H1 (cell line): ENCODE measurements around the gene ABHD16A. TPM values are rescaled to one million over a fixed set of nuclear protein-coding genes. Genes with fewer than 3 reads are reported as not detected.

Experiments
- CTCF ChIA-PET: fragments of 300-600 bp; sonication (Branson Sonifier 250); formaldehyde crosslinking; loops from one replicate; lab custom pipeline; 2021; ENCODE audit not compliant: partially characterized antibody; lab: Charles Lee
- POLR2A ChIA-PET: fragments of 300-600 bp; sonication (Branson Sonifier 250); formaldehyde crosslinking; loops from one replicate; lab custom pipeline; 2021; ENCODE audit warnings: inconsistent platforms; ENCODE audit not compliant: partially characterized antibody; lab: Charles Lee
- DNase-seq, 2 experiments: peaks; one replicate each; pipeline versions ENCODE4 v3.0.0 to v3.0.0-alpha.2; 2010 to 2022; ENCODE audit warnings: low spot score in 2 of 2, low read depth in 1 of 2, mixed read lengths in 1 of 2
- FAIRE-seq: peaks from 2 replicates; lab custom pipeline; 2011; peaks lifted over from hg19 to GRCh38; lab: Jason Lieb, UNC
- H2AFZ ChIP-seq: 2 replicates; pipeline ENCODE4 v1.8.1; 2012; ENCODE audit warnings: low read length, inconsistent platforms
- H2AK5ac ChIP-seq: 2 replicates; pipeline ENCODE4 v1.6.1; 2013; ENCODE audit warnings: low read depth, low read length
- H2BK120ac ChIP-seq: replicated peaks from 2 replicates; pipeline ENCODE3; 2013; ENCODE audit warnings: low read depth, low read length, inconsistent platforms
- H2BK12ac ChIP-seq: 2 replicates; pipeline ENCODE4 v1.6.1; 2013; ENCODE audit warnings: low read depth, low read length
- H2BK15ac ChIP-seq: 2 replicates; pipeline ENCODE4 v1.6.1; 2013; ENCODE audit warnings: low read length
- H2BK20ac ChIP-seq: 2 replicates; pipeline ENCODE4 v1.6.1; 2013; ENCODE audit warnings: low read length
- H2BK5ac ChIP-seq: 2 replicates; pipeline ENCODE4 v1.6.1; 2013; ENCODE audit warnings: low read depth, low read length
- H3K14ac ChIP-seq: 2 replicates; pipeline ENCODE4 v1.6.1; 2013; ENCODE audit warnings: inconsistent platforms; ENCODE audit not compliant: insufficient read length
- H3K18ac ChIP-seq: 2 replicates; pipeline ENCODE4 v1.6.1; 2013; ENCODE audit warnings: low read length; ENCODE audit errors: extremely low read depth
- H3K23ac ChIP-seq: 2 replicates; pipeline ENCODE4 v1.6.1; 2013; ENCODE audit warnings: inconsistent platforms; ENCODE audit not compliant: insufficient read length
- H3K23me2 ChIP-seq: 2 replicates; pipeline ENCODE4 v1.6.1; 2013; ENCODE audit warnings: low read depth, low read length
- H3K27ac ChIP-seq: 2 replicates; pipeline ENCODE4 v1.6.1; 2011; ENCODE audit warnings: low read depth, low read length, inconsistent platforms
- H3K27me3 ChIP-seq, 4 experiments: replicated peaks in 1 of 4; 1 replicate in 1 of 4; 2 replicates in 3 of 4; pipeline versions ENCODE4 v1.6.1 to v1.8.1; 2011 to 2013; ENCODE audit warnings: low read length in 3 of 4, mild to moderate bottlenecking in 3 of 4, inconsistent platforms in 2 of 4, mixed read lengths in 2 of 4, moderate library complexity in 1 of 4; ENCODE audit not compliant: control insufficient read depth in 3 of 4, insufficient read depth in 3 of 4; ENCODE audit errors: extremely low read depth in 1 of 4
- H3K36me3 ChIP-seq, 4 experiments: 2 replicates each; pipeline versions ENCODE4 v1.6.1 to v1.8.1; 2011 to 2013; ENCODE audit warnings: mild to moderate bottlenecking in 4 of 4, low read length in 3 of 4, moderate library complexity in 2 of 4, control low read depth in 1 of 4, inconsistent platforms in 1 of 4; ENCODE audit not compliant: insufficient read depth in 4 of 4, control insufficient read depth in 2 of 4
- H3K4ac ChIP-seq: replicated peaks from 2 replicates; pipeline ENCODE3; 2013; ENCODE audit warnings: low read length, low read depth, mixed read lengths, inconsistent platforms; ENCODE audit not compliant: insufficient read length
- H3K4me1 ChIP-seq, 4 experiments: replicated peaks in 1 of 4; 1 replicate in 1 of 4; 2 replicates in 3 of 4; pipeline versions ENCODE4 v1.6.1 to v1.8.1; 2011 to 2013; ENCODE audit warnings: low read length in 3 of 4, inconsistent platforms in 2 of 4, mixed read lengths in 1 of 4; ENCODE audit not compliant: insufficient read depth in 4 of 4, control insufficient read depth in 3 of 4
- H3K4me2 ChIP-seq, 2 experiments: 2 replicates each; pipeline versions ENCODE4 v1.6.1 to v1.8.1; 2011 to 2013; ENCODE audit warnings: low read depth in 2 of 2, low read length in 2 of 2, control low read depth in 1 of 2, inconsistent platforms in 1 of 2, mild to moderate bottlenecking in 1 of 2; ENCODE audit not compliant: insufficient read depth in 1 of 2
- H3K4me3 ChIP-seq, 4 experiments: fragments of 200-600, 300-600 bp in 1 of 4; sonication (generic), shearing (Covaris generic), sonication (Bioruptor Twin) in 1 of 4; 2 replicates each; pipeline versions ENCODE4 v1.5.1 to v1.8.1; 2011 to 2016; ENCODE audit warnings: low read length in 4 of 4, low read depth in 3 of 4, control low read depth in 2 of 4, inconsistent platforms in 2 of 4, mild to moderate bottlenecking in 2 of 4, mixed read lengths in 1 of 4, moderate library complexity in 1 of 4; ENCODE audit not compliant: insufficient read depth in 2 of 4; ENCODE audit errors: extremely low read depth in 1 of 4
- H3K56ac ChIP-seq: replicated peaks from 2 replicates; pipeline ENCODE3; 2013; ENCODE audit warnings: low read depth, mild to moderate bottlenecking, mixed read lengths, low read length, inconsistent platforms; ENCODE audit not compliant: insufficient read length
- H3K79me1 ChIP-seq: 2 replicates; pipeline ENCODE4 v1.6.1; 2013; ENCODE audit warnings: low read depth, low read length, control low read depth
- H3K79me2 ChIP-seq, 2 experiments: 2 replicates each; pipeline versions ENCODE4 v1.6.1 to v1.8.1; 2012 to 2013; ENCODE audit warnings: low read length in 2 of 2, mild to moderate bottlenecking in 2 of 2, inconsistent platforms in 1 of 2; ENCODE audit not compliant: insufficient read depth in 2 of 2, control insufficient read depth in 1 of 2
- H3K9ac ChIP-seq, 4 experiments: replicated peaks in 1 of 4; 1 replicate in 1 of 4; 2 replicates in 3 of 4; pipeline versions ENCODE4 v1.6.1 to v1.8.1; 2011 to 2013; ENCODE audit warnings: low read depth in 3 of 4, low read length in 3 of 4, control low read depth in 2 of 4, mild to moderate bottlenecking in 2 of 4, moderate library complexity in 2 of 4, inconsistent platforms in 1 of 4; ENCODE audit errors: extremely low read depth in 1 of 4
- H3K9me3 ChIP-seq, 2 experiments: 2 replicates each; pipeline versions ENCODE4 v1.6.1 to v1.8.1; 2012 to 2013; ENCODE audit warnings: mild to moderate bottlenecking in 2 of 2, moderate library complexity in 2 of 2, control low read depth in 1 of 2, inconsistent platforms in 1 of 2, low read depth in 1 of 2, low read length in 1 of 2, mixed read lengths in 1 of 2; ENCODE audit not compliant: insufficient read depth in 2 of 2
- H4K20me1 ChIP-seq, 2 experiments: replicated peaks in 1 of 2; 2 replicates each; pipeline versions ENCODE3 to v1.8.1; 2011 to 2013; ENCODE audit warnings: inconsistent platforms in 2 of 2, low read length in 2 of 2, mild to moderate bottlenecking in 1 of 2; ENCODE audit not compliant: insufficient read depth in 2 of 2, control insufficient read depth in 1 of 2
- H4K5ac ChIP-seq: 2 replicates; pipeline ENCODE4 v1.6.1; 2013; ENCODE audit warnings: low read length, low read depth, mixed read lengths, inconsistent platforms; ENCODE audit not compliant: insufficient read length
- H4K8ac ChIP-seq: 2 replicates; pipeline ENCODE4 v1.8.0; 2013; ENCODE audit warnings: mild to moderate bottlenecking, moderate library complexity, low read length, inconsistent platforms; ENCODE audit not compliant: insufficient read depth; ENCODE audit errors: extremely low read depth
- H4K91ac ChIP-seq: replicated peaks from 2 replicates; pipeline ENCODE3; 2013; ENCODE audit warnings: low read length, mixed read lengths, inconsistent platforms; ENCODE audit not compliant: insufficient read length
- ASH2L ChIP-seq: fragments of 200-600, 300-600 bp; sonication (generic); IDR thresholded peaks from one replicate; pipeline ENCODE4 v1.7.1; 2017; ENCODE audit warnings: low read length
- CHD2 ChIP-seq: IDR thresholded peaks from 2 replicates; pipeline ENCODE4 v1.6.1; 2012; ENCODE audit warnings: low read length, improper control_type of control experiment
- RFX5 ChIP-seq: IDR thresholded peaks from 2 replicates; pipeline ENCODE4 v1.6.1; 2011; ENCODE audit warnings: low read depth, low read length, improper control_type of control experiment, borderline replicate concordance
- TCF12 ChIP-seq: IDR thresholded peaks from 2 replicates; pipeline ENCODE4 v1.6.1; 2011; ENCODE audit warnings: low read depth, mild to moderate bottlenecking, low read length
- WGBS, 2 experiments: shearing (Covaris generic) in 1 of 2; methylation state at CpG; one replicate each; pipeline versions ENCODE4 v1.1.6 to v1.1.7; 2013 to 2015; ENCODE audit warnings: low lambda C conversion rate in 2 of 2, mixed read lengths in 2 of 2, inconsistent platforms in 1 of 2, low coverage in 1 of 2, missing lambda C conversion rate in 1 of 2; ENCODE audit not compliant: insufficient replicate concordance in 2 of 2, insufficient coverage in 1 of 2, insufficient read length in 1 of 2; ENCODE audit errors: extremely low coverage in 1 of 2, missing lambda C conversion rate in 1 of 2; 5-methylcytosine and 5-hydroxymethylcytosine counted together
- polyA plus RNA-seq, 7 experiments: library from polyadenylated mRNA; depleted of rRNA in 3 of 7; stranded (reverse) in 5 of 7; unstranded in 2 of 7; fragments of >200 nt in 5 of 7; fragments of 200-250 nt in 2 of 7; gene quantifications; 1 replicate in 5 of 7; 2 replicates in 1 of 7; 4 replicates in 1 of 7; pipeline versions ENCODE4 v1.2.1 to v1.2.3, GENCODE V29; 2011 to 2013; ENCODE audit warnings: missing spikeins in 2 of 7, mixed read lengths in 2 of 7
- total RNA-seq: library from RNA; stranded (reverse); fragmentation: NEBNext Ultra II Directional; extraction: Animal tissue kit (Norgen Biotek cat#: 25700); gene quantifications from 2 replicates; pipeline ENCODE4 v1.2.1, GENCODE V29; 2021

The ABHD16A gene
- total and polyA plus RNA-seq, 2 of the 8 experiments (the other 6 are each of a cell fraction or from before 2014, with no cell fraction given) = 32.9 to 40.2 TPM

DNA sequence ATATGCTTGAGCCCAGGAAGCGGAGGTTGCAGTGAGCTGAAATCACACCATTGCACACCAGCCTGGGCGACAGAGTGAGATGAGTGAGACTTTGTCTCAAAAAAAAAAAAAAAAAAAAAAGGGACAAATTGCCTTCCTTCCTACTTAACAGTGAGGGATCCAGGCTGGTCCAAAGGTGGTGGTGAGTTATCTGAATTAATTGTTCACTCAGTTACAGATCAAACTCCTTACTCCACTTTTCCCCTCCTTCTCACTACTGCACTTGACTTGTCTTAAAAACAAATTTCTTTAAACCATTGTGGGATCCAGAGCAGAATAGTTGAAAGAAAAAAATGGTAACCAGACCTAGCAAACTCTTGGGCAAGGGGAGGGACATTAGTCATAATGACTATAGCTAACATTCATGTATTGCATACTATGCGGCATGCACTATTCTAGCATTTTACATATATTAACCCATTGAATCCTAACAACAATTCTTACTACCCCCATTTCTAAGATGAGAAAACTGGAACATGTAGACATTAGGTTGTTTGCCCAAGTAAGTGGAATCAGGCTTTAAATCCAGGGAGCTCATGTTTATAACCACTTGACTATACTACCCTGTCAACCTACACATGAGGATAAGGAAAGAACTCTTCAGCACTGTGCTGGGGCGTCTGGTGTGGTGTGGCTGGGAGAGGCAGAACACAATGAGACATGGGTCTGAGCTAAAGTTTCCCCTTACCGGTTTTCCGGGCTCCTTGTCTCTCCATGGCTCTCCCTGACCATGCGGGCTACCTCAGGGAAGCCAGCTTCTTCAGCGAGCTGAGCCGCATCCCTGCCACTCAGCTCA, 39.8 kb downstream of the ABHD16A start:
- no peak overlapping the region for H3K4ac ChIP-seq
- no peak overlapping the region for H3K23ac ChIP-seq
- H3K27me3 ChIP-seq = no peaks in the 10 kb centered on the region
- H4K20me1 ChIP-seq = peaks cover 5 to 7% of the 10 kb centered on the region in 2 experiments
- H3K79me2 ChIP-seq = peaks cover 0 to 57% of the 10 kb centered on the region in 2 experiments; a peak in 3 of 4 replicates
- DNase-seq (no peak), FAIRE-seq (no peak)
- H2BK5ac ChIP-seq = no peak overlapping the region
- peak overlapping the region; percentile 74 to 82 for H3K4me2 ChIP-seq
- H4K8ac ChIP-seq = no peak overlapping the region
- no peak overlapping the region for H2BK12ac ChIP-seq
- H3K23me2 ChIP-seq = peaks cover 12% of the 10 kb centered on the region
- CTCF ChIA-PET = interaction anchor here (0.6 to 3.8 kb wide), 15 partner anchors 10 to 289 kb away, joined by 3 to 38 read pairs (median 5); partner anchors contain the start of genes APOM, BAG6 and LSM2
- H3K79me1 ChIP-seq = peaks cover 12% of the 10 kb centered on the region
- H4K5ac ChIP-seq = no peak overlapping the region
- no peak overlapping the region for H3K18ac ChIP-seq
- H3K4me3 ChIP-seq = peak overlapping the region in 3 of 4 experiments; percentile 28 to 94 (median 42); a peak in 5 of 8 replicates
- H2BK15ac ChIP-seq = no peak overlapping the region
- H2BK20ac ChIP-seq = no peak overlapping the region
- no peak overlapping the region for H2BK120ac ChIP-seq
- POLR2A ChIA-PET = interaction anchor here (0.6 to 25.5 kb wide), 22 partner anchors 10 to 281 kb away, joined by 3 to 883 read pairs (median 6); partner anchors contain the start of genes ABHD16A, AIF1, APOM and BAG6
- no peak overlapping the region for H3K27ac ChIP-seq
- H4K91ac ChIP-seq = no peak overlapping the region
- no peaks in the 10 kb centered on the region for H3K9me3 ChIP-seq
- H3K36me3 ChIP-seq = peaks cover 15 to 30% (median 20%) of the 10 kb centered on the region in 4 experiments
- H3K9ac ChIP-seq = peak overlapping the region in 1 of 4 experiments; percentile 95; a peak in 3 of 7 replicates
- peaks cover 0 to 19% (median 5%) of the 10 kb centered on the region in 4 experiments; a peak in 5 of 7 replicates for H3K4me1 ChIP-seq
- TF ChIP-seq ASH2L = no peak
- no peak for TF ChIP-seq RFX5
- no peak for TF ChIP-seq CHD2
- TF ChIP-seq TCF12 = no peak
- no peak overlapping the region for H3K56ac ChIP-seq
- no peak overlapping the region for H2AFZ ChIP-seq
- H2AK5ac ChIP-seq = no peak overlapping the region
- WGBS, 2 experiments = 90% methylated on average over 9 of the region's 9 CpGs; no CpG with 5 or more reads in 1 of the 2 experiments
- H3K14ac ChIP-seq = no peak overlapping the region
